ENCODE measurements around the gene SWT1.
"Not testable (repeated sequence)": the region's sequence is repeated elsewhere in the genome, so short reads cannot be mapped to it uniquely, and the experiment has no call there.

SWT1 gene

DNA sequence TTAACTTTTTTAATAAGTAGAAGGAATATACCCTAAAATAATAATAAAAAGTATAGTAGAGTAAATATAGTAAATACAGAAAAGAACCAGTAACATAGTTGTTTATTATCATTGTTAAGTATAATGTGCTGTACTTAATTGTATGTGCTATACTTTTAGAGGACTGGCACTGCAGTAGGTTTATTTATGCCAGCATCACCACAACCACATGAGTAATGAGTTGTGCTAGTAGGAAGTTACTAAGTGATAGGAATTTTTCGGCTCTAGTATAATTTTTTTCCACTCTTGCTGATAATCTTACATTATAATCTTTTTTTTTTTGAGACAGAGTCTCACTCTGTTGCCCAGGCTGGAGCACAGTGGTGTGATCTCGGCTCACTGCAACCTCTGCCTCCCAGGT, 88.5 kb downstream of the SWT1 start:
- no peak for DNase-seq (ENCODE audit: low spot score)

- no peak for DNase-seq (ENCODE audit: low spot score)
These were observed 92.6 kb downstream of the SWT1 start for GRCh38 chr1:185249563-185249962.

DNA sequence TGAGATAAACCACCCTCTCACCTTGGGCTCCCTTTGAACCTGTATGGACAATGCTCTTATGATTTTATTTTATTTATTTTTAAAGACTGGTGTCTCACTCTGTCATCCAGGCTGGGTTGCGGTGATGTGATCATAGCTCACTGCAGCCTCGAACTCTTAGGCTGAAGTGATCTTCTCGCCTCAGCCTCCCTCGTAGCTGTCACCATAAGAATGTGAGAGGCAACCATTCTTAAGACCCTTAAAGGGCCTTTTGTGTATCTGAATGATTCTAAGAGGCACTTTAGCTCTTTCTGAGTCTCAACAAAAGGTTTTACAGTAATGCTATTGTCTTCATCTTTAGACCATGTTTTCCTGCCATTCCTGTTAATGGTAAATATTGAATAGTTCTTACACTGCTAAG, 93.1 kb downstream of the SWT1 start:
- DNase-seq (ENCODE audit: low spot score), result no peak

- not testable (repeated sequence) for DNase-seq (ENCODE audit: low spot score)
These were observed 95.0 kb downstream of the SWT1 start for GRCh38 chr1:185251928-185252327.

DNA sequence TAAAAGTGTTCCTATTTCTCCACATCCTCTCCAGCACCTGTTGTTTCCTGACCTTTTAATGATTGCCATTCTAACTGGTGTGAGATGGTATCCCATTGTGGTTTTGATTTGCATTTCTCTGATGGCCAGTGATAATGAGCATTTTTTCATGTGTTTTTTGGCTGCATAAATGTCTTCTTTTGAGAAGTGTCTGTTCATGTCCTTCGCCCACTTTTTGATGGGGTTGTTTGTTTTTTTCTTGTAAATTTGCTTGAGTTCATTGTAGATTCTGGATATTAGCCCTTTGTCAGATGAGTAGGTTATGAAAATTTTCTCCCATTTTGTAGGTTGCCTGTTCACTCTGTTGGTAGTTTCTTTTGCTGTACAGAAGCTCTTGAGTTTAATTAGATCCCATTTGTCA, 95.4 kb downstream of the SWT1 start:
- not testable (repeated sequence) for DNase-seq (ENCODE audit: low spot score)

GRCh38 chr1:185255595-185255994, 98.6 kb downstream of the SWT1 start:
- not testable (repeated sequence) for DNase-seq (ENCODE audit: low spot score)

GRCh38 chr1:185257116-185257949, 100.4 kb downstream of the SWT1 start:
- DNase-seq (ENCODE audit: low spot score), result not testable (repeated sequence)

GRCh38 chr1:185257950-185258208, 100.9 kb downstream of the SWT1 start:
- DNase-seq (ENCODE audit: low spot score), result peak; percentile 62

GRCh38 chr1:185258676-185259075, 101.7 kb downstream of the SWT1 start:
- no peak for DNase-seq (ENCODE audit: low spot score)

DNA sequence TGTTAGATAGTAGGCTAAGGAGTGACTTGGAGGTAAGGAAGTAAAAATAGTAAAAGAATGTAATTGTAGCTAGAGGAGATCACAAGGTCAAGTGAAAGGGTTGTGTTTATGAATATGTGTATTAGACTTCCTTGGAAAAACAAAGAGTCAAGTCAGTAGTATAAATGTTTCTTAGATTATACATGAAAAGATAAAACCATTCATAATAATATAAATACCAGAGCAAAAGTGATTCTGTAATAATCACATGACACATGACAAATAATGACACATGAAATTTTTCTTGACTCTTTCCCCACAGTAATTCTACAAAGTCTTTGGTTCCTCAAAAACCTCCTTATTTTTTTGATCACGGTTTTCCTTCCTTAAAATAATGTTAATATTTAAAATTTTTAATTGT, 103.6 kb downstream of the SWT1 start:
- DNase-seq (ENCODE audit: low spot score), result peak; percentile 23

DNA sequence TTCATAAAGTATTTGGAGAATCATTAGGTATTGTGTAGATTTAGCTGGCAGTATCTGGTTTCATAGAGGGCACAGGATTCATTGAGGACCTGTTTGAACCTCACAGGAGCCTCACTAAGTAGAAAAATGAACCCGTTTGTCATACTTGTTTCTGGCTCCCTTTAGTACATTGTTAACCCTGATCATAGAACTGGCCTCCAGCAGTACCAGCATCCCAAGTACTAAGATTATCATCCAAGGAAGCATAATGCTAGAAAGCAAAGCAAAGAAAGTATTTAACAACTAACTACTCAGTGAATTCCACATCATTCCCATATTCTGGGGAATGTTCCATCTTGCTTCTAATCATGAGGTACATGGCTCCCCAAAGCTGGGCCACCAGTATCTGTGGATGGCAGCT, 105.2 kb downstream of the SWT1 start:
- no peak for DNase-seq (ENCODE audit: low spot score)

- no peak for DNase-seq (ENCODE audit: low spot score)
These were observed 106.3 kb downstream of the SWT1 start for GRCh38 chr1:185263292-185263691.

- no peak for DNase-seq (ENCODE audit: low spot score)
These were observed 106.8 kb downstream of the SWT1 start for GRCh38 chr1:185263780-185264179.

DNA sequence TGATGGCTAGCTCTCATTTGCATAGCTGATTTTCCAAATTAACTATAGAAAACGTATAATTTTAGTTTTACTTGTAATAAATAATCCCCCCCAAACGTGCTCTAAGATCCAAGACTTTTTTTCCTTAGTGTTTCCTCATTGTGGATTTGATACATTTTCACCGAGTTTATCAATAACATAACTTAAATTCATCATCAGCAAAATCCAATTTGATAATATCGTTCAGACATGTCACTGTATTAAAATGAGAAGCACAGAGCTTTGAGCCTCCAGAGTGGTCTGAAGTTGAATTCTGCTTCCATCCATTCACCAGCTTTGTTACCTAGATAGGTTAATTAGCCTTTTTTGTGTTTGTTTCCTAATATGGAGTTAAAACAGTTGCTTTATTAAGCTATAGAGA, 108.3 kb downstream of the SWT1 start:
- no peak for DNase-seq (ENCODE audit: low spot score)

- no peak for DNase-seq (ENCODE audit: low spot score)
These were observed 110.3 kb downstream of the SWT1 start for GRCh38 chr1:185267301-185267700.

DNA sequence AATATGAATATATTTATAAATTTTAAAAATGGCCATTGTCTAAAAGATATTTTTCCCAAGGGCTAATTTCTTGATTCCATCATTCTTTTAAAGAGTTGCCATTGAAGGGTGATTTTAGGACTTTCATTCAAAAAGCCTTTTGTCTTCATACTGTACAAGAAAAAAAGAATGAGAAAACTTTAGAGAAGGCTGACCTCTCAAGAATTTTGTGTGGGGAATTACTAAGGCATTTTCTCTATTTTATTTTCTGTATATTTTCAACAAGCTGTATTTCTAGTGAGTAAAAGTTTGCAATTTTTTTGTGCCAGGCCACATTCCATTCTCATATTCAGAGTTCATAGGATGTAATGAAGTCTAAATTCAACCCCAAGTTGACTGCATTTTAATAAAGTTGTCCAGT, 110.7 kb downstream of the SWT1 start:
- DNase-seq (ENCODE audit: low spot score), result no peak

GRCh38 chr1:185268352-185268751, 111.4 kb downstream of the SWT1 start:
- no peak for DNase-seq (ENCODE audit: low spot score)

DNA sequence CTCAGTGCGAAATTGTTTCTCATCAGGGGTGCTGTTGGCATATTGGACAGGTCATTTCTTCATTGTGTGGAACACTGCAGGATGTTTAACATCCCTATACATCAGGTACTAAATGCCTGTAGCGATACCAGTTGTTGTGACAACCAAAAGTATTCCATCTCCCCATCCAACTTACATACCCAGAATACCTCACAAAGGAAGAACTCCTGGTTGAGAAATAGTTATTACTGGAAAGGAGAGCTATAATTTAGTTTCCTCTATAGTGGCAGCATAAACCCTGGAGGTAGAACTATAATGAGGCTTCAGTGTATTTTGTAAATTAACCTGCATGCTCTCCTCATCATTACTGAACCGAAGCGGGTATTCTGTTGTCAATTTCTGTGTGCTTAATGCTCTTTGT, 115.0 kb downstream of the SWT1 start:
- no peak for DNase-seq (ENCODE audit: low spot score)

DNA sequence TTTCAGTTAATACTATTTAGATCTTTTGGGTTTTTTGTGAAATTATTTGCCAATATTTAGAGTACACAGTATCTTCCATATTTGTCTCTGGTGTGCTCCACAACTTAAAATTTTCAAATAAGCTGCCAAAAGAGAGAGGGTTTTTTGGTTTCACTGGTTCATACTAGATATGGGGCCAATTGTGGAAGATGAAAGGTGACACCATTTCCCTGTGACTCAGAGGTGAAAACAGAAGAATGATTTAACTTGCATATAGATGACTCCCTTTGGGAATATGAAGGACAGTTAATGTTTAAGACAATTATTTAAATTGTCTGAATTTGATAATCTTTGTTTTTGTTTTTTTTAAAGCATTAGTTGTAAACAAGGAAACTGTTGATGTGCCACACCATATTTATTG, 122.6 kb downstream of the SWT1 start:
- DNase-seq (ENCODE audit: low spot score), result peak; percentile 48

DNA sequence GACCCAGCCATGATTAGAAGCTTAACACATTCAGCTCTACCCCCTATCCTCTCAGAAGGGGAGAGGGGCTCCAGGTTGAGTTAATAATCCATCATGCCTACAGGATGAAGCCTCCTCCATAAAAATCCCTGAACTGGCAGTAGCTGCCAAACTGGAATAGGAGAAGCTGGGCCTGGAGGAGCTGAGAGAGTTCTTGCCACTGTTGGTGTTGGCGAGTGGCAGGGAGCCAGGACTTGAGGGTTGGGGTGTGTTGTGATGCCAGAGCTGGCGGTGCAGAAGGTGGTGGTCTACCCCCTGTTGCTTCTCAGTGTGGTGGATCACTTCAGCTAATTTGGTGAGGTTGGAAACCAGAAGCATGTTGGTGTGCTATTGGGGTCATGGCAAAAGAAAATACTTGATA, 123.6 kb downstream of the SWT1 start:
- DNase-seq (ENCODE audit: low spot score), result no peak

- DNase-seq (ENCODE audit: low spot score), result no peak
These were observed 124.3 kb downstream of the SWT1 start for GRCh38 chr1:185281245-185281644.

- DNase-seq (ENCODE audit: low spot score), result no peak
These were observed 127.1 kb downstream of the SWT1 start for GRCh38 chr1:185284116-185284515.

DNA sequence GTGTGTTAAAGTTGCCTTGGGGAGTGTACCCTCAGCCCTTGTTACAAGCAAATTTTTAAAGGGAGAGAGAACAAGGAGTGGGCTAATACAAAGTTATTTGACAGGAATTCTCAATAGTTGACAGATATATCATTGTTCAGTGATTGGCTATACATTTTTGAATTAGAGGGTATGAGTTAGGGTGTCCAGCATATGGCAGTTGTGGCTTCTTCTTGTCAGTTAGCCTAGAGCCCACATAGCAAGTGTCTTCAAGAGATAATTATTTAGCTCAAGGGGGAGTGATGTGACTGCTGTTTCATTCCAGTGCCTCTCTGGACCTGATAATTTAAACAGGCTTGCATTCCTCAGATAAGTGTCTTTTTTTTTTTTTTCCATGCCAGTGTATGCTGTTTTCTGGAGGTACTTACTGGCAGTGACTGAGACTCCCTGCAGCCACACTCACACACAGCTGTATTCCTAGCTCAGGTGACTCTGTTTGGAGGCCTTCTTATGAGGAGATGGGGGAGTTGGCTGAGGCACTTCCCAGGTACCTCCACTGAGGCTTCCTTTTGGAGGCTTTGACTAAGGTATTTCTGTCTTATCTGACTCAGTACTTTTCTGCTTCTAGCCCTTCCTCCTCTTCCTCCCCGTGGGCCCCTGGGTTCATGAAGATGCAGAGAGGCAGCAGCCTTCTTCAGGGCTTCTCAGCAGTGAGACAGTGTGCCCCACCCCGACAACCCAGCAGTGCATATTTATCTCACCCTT, 127.7 kb downstream of the SWT1 start:
- DNase-seq (ENCODE audit: low spot score), result no peak

DNA sequence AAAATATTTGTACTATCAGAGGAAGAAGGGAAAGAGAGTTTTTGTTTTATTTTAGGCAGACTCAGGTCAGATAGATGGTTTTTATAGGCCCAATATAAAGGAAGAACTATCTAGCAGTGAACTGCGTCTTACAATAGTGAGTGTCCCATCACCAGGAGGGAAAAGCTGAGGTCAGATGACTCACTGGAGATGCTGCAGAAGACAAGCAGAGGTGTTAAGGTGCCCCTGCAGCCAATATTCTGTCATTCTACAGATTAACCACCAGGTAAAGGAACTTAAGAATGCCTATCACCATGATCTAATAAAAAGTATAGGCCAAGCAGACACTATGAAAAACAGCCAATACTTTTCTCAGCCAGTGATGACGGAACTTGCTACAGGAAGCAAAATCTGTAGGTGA, 130.5 kb downstream of the SWT1 start:
- DNase-seq (ENCODE audit: low spot score), result no peak

All from COLO829 (cell line).